Activated CD4-positive, alpha-beta memory T cell treated with anti-CD3 and anti-CD28 coated beads, Interleukin-2, amount 10 ng/mL, durations not matched to agents 7 days and 5 days (primary cell): ENCODE results near the gene IFT22. TPM values are rescaled to one million over a fixed set of nuclear protein-coding genes. Genes with fewer than 3 reads are reported as not detected.
"Not testable (repeated sequence)": the region's sequence is repeated elsewhere in the genome, so short reads cannot be mapped to it uniquely, and the experiment has no call there.

ENCODE experiments used
- CTCF ChIA-PET: fragments of 350-600 bp; sonication (Branson Sonifier 250); formaldehyde crosslinking; loops from one replicate; lab custom pipeline; 2021; ENCODE audit warnings: antibody characterized with exemption, inconsistent platforms; lab: Charles Lee
- POLR2A ChIA-PET: fragments of 350-600 bp; sonication (Branson Sonifier 250); formaldehyde crosslinking; loops from one replicate; lab custom pipeline; 2021; ENCODE audit warnings: antibody characterized with exemption; lab: Charles Lee
- DNase-seq: peaks from one replicate; pipeline ENCODE4 v3.0.0-alpha.2; 2020
- H3K27ac Mint-ChIP-seq: one replicate; pipeline ENCODE4 v1.8.0; 2021; ENCODE audit warnings: mild to moderate bottlenecking, mixed read lengths
- H3K27me3 Mint-ChIP-seq: one replicate; pipeline ENCODE4 v1.8.0; 2021; ENCODE audit warnings: mixed read lengths
- H3K36me3 Mint-ChIP-seq: one replicate; pipeline ENCODE4 v1.8.0; 2021; ENCODE audit warnings: low read depth, mixed read lengths
- H3K4me1 Mint-ChIP-seq: one replicate; pipeline ENCODE4 v1.8.0; 2021; ENCODE audit warnings: mixed read lengths
- H3K4me3 Mint-ChIP-seq: one replicate; pipeline ENCODE4 v1.8.0; 2021; ENCODE audit warnings: mild to moderate bottlenecking, mixed read lengths
- H3K9me3 Mint-ChIP-seq: one replicate; pipeline ENCODE4 v1.8.0; 2021; ENCODE audit warnings: mixed read lengths
- total RNA-seq, 2 experiments: library from RNA; stranded (reverse); gene quantifications; one replicate each; pipeline ENCODE4 v1.2.3, GENCODE V29; 2021

The IFT22 gene
- total RNA-seq, 2 experiments from 2014 or later: 5.5 to 6.6 TPM

DNA sequence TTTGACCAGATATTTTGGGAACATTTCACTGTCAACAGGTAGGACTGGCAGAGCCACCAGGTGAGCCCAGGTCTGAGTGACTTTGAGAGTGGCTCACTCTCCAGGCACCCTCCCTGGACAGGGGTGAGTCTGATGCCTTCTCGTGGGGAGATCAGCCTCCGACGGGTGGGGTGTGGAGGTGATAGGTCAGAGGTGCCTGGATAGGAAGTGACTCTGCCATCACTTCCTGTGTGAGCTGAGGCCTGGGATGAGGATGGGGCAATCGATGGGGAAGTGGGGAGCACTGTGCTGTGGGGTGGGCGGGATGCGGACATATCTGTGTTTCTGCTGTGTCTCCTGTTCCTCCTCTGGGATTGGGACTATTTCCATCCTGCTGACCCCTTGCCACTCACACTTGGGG, 34.6 kb downstream of the IFT22 start:
- CTCF ChIA-PET: no interaction called here
- no peaks in the 10 kb centered on the region for H3K9me3 Mint-ChIP-seq
- H3K4me3 Mint-ChIP-seq: no peak overlapping the region
- no peak for DNase-seq
- H3K27me3 Mint-ChIP-seq: peaks cover 12% of the 10 kb centered on the region
- H3K27ac Mint-ChIP-seq: no peak overlapping the region
- H3K36me3 Mint-ChIP-seq: no peaks in the 10 kb centered on the region
- POLR2A ChIA-PET: no interaction called here
- H3K4me1 Mint-ChIP-seq: peaks cover 27% of the 10 kb centered on the region

DNA sequence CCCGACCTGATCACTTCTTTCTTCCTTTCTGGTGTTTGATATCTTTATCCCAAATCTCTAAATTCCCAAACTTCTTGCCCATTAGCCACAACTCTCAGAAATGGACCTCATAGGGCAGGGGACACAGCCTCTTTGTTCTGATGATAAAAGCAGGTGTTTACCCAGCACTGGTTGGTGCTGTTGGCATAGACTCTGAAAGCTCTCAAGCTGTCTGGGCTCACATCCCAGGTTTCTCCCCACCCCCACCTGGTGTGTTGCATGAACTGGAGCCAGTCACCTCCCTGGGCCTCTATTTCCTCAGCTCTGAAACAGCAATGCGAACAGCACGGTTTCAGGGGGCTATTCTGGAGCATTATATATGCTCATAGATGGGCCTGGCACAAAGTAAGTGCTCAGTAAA, 35.7 kb downstream of the IFT22 start:
- H3K27me3 Mint-ChIP-seq, H3K36me3 Mint-ChIP-seq, H3K27ac Mint-ChIP-seq, POLR2A ChIA-PET, H3K4me3 Mint-ChIP-seq, H3K9me3 Mint-ChIP-seq, DNase-seq: not testable (repeated sequence)
- CTCF ChIA-PET: interaction anchor here (1.8 kb wide), 1 partner anchor 142 kb away, joined by 10 read pairs; no protein-coding TSS in a partner anchor
- peaks cover 27% of the 10 kb centered on the region for H3K4me1 Mint-ChIP-seq

GRCh38 chr7:101285171-101285570, 36.4 kb downstream of the IFT22 start:
- Mint-ChIP-seq H3K4me1 (peaks cover 21% of the 10 kb centered on the region), H3K27ac (no peak overlapping the region), H3K36me3 (no peaks in the 10 kb centered on the region), H3K9me3 (no peaks in the 10 kb centered on the region), H3K4me3 (no peak overlapping the region), H3K27me3 (no peaks in the 10 kb centered on the region)
- CTCF ChIA-PET: interaction anchor here (0.7 to 1.8 kb wide), 3 partner anchors 41 to 310 kb away, joined by 4 to 10 read pairs (median 6); no protein-coding TSS in a partner anchor
- POLR2A ChIA-PET: no interaction called here
- DNase-seq: no peak

DNA sequence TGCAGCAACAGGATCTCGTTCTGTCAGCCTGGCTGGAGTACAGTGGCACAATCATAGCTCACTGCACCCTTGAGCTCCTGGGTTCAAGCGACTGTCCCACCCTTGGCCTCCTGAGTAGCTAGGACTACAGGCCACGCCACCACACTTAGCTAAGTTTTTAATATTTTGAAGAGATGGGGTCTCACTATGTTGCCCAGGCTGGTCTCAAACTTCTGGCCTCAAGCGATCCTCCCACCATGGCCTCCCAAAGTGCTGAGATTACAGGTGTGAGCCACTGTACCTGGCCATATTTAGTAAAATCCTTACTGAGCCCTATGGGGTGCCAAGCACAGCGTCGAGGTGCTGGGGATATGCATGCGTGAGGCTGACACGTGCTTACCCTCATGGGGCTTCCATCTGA, 40.7 kb downstream of the IFT22 start:
- POLR2A ChIA-PET: interaction anchor here (0.8 kb wide), 1 partner anchor 10 kb away, joined by 4 read pairs; no protein-coding TSS in a partner anchor
- CTCF ChIA-PET: interaction anchor here (1.5 kb wide), 1 partner anchor 29 kb away, joined by 3 read pairs; no protein-coding TSS in a partner anchor
- not testable (repeated sequence) for DNase-seq, H3K36me3 Mint-ChIP-seq, H3K4me1 Mint-ChIP-seq, H3K4me3 Mint-ChIP-seq, H3K27me3 Mint-ChIP-seq, H3K9me3 Mint-ChIP-seq, H3K27ac Mint-ChIP-seq

- ChIA-PET POLR2A (no interaction called here), CTCF (interaction anchor here (1.0 to 2.1 kb wide), 2 partner anchors 36 to 86 kb away, joined by 3 to 8 read pairs; no protein-coding TSS in a partner anchor)
- Mint-ChIP-seq H3K27me3 (peaks cover 2% of the 10 kb centered on the region), H3K4me3 (no peak overlapping the region), H3K4me1 (peaks cover 6% of the 10 kb centered on the region), H3K9me3 (no peaks in the 10 kb centered on the region), H3K36me3 (no peaks in the 10 kb centered on the region), H3K27ac (no peak overlapping the region)
- no peak for DNase-seq
Observed at GRCh38 chr7:101278461-101279292, 42.9 kb downstream of the IFT22 start.

DNA sequence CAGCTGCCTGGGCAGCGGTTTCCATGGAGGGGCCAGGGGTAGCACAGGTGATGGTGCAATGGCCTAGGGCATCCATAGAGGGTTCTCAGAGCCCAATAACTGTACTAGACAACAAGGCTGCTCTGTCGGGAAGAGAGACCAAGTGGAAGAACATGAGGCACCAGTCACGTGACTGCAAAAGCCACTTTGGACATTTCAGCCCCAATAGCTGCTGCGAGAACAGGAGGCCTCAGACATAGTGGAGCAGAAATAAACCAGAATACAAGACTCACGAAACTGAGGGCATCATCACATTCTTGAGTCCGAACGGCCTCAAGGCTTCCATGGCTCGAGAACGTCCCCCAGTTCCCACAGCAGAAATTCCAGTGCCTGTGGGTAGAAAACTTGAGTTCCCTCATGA, 44.5 kb downstream of the IFT22 start:
- Mint-ChIP-seq H3K4me1 (no peaks in the 10 kb centered on the region), H3K9me3 (no peaks in the 10 kb centered on the region), H3K4me3 (no peak overlapping the region), H3K27ac (no peak overlapping the region), H3K27me3 (peaks cover 2% of the 10 kb centered on the region), H3K36me3 (no peaks in the 10 kb centered on the region)
- DNase-seq: no peak
- ChIA-PET CTCF (no interaction called here), POLR2A (no interaction called here)

- DNase-seq: no peak
- H3K9me3 Mint-ChIP-seq: no peaks in the 10 kb centered on the region
- H3K27ac Mint-ChIP-seq: no peak overlapping the region
- CTCF ChIA-PET: interaction anchor here (0.9 kb wide), 1 partner anchor 10 kb away, joined by 4 read pairs; no protein-coding TSS in a partner anchor
- H3K27me3 Mint-ChIP-seq: peaks cover 5% of the 10 kb centered on the region
- POLR2A ChIA-PET: interaction anchor here (0.7 kb wide), 1 partner anchor 9 kb away, joined by 3 read pairs; no protein-coding TSS in a partner anchor
- H3K4me1 Mint-ChIP-seq: no peaks in the 10 kb centered on the region
- H3K36me3 Mint-ChIP-seq: no peaks in the 10 kb centered on the region
- H3K4me3 Mint-ChIP-seq: no peak overlapping the region
Observed at GRCh38 chr7:101273206-101273605, 48.4 kb downstream of the IFT22 start.

- CTCF ChIA-PET: interaction anchor here (0.8 to 1.2 kb wide), 2 partner anchors 12 to 27 kb away, joined by 3 to 4 read pairs; no protein-coding TSS in a partner anchor
Observed at GRCh38 chr7:101271021-101271420, 50.6 kb downstream of the IFT22 start.

DNA sequence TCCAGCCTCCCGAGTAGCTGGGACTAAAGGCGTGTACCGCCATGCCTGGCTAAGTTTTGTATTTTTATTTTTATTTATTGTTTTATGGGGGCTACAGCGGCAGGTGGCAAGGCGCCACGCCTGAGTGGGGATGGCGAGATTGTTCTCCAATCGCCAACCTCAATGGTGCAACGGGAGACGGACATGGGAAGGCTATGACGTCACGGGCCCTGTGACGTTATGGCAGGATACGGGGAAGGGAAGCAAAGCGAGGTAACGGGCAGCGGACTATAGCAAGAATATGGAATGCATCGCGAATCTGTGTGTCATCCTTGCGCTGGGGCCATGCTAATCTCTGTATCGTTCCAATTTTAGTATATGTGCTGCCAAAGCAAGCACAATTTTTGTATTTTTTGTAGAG, 51.9 kb downstream of the IFT22 start:
- POLR2A ChIA-PET: no interaction called here
- DNase-seq: no peak
- Mint-ChIP-seq H3K36me3 (no peaks in the 10 kb centered on the region), H3K4me3 (no peak overlapping the region), H3K27ac (no peak overlapping the region), H3K4me1 (no peaks in the 10 kb centered on the region), H3K9me3 (no peaks in the 10 kb centered on the region), H3K27me3 (peaks cover 8% of the 10 kb centered on the region)
- CTCF ChIA-PET: no interaction called here

More at GRCh38 chr7:101271021-101271420, 50.6 kb downstream of the IFT22 start:
- Mint-ChIP-seq H3K9me3 (no peaks in the 10 kb centered on the region), H3K4me3 (no peak overlapping the region), H3K4me1 (no peaks in the 10 kb centered on the region), H3K27ac (no peak overlapping the region), H3K36me3 (no peaks in the 10 kb centered on the region), H3K27me3 (peaks cover 6% of the 10 kb centered on the region)
- no peak for DNase-seq
- POLR2A ChIA-PET: no interaction called here

GRCh38 chr7:101265622-101266516, 55.7 kb downstream of the IFT22 start:
- H3K27me3 Mint-ChIP-seq: peaks cover 2% of the 10 kb centered on the region
- H3K4me3 Mint-ChIP-seq: no peak overlapping the region
- ChIA-PET POLR2A (no interaction called here), CTCF (interaction anchor here (1.8 kb wide), 1 partner anchor 17 kb away, joined by 6 read pairs; no protein-coding TSS in a partner anchor)
- H3K27ac Mint-ChIP-seq: no peak overlapping the region
- H3K9me3 Mint-ChIP-seq: no peaks in the 10 kb centered on the region
- no peak for DNase-seq
- H3K36me3 Mint-ChIP-seq: no peaks in the 10 kb centered on the region
- no peaks in the 10 kb centered on the region for H3K4me1 Mint-ChIP-seq

DNA sequence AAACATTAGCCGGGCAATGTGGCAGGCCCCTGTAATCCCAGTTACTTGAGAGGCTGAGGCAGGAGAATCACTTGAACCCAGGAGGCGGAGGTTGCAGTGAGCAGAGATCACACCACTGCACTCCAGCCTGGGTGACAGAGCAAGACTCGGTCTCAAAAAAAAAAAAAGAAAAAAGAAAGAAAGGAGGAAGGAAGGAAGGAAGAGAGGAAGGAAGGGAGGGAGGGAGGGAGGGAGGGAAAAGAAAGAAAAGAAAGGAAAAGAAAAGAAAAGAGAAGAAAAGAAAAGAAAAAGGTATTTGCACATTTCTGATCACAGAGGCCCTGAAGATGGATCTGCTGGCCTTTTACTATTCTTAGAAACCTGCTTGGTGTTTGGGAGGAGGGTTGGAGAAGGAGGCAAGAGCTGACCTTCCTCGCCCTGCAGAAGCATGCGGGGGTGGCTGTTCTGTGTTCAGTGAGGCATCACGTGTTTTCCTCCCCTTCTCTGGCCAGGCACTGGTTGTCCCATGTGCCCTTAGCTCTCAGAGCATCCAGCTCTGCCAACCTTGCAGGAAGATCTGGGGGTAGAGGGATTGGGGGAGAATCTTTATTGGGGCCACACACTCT, 57.4 kb downstream of the IFT22 start:
- H3K27me3 Mint-ChIP-seq, H3K9me3 Mint-ChIP-seq, H3K36me3 Mint-ChIP-seq, H3K4me1 Mint-ChIP-seq, POLR2A ChIA-PET, DNase-seq, H3K4me3 Mint-ChIP-seq, H3K27ac Mint-ChIP-seq: not testable (repeated sequence)
- CTCF ChIA-PET: interaction anchor here (1.8 kb wide), 1 partner anchor 18 kb away, joined by 6 read pairs; no protein-coding TSS in a partner anchor
